ENCODE measurements around the gene APLP2.
"Not testable (repeated sequence)": the region's sequence is repeated elsewhere in the genome, so short reads cannot be mapped to it uniquely, and the experiment has no call there.

The APLP2 gene

DNA sequence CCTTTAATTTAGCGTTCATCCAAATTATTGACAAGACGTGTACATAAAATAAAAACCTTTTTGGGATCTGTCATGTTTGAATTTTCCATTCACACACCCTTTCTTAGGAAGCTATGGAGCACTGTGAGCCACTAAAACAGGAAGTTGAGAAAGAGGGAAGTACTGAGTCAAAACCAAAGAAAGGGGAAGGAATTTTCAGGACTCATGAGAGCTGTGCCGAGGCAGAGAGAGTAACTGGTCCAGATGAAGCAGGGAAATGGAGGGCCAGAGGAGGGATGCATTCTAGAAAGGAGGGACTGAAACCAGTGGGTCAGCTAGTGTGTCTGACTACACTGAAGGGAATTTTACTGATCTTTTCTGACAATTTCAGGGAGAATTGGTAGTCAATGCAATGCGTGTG lies 24.9 kb downstream of the APLP2 start:
- no peak for DNase-seq

DNA sequence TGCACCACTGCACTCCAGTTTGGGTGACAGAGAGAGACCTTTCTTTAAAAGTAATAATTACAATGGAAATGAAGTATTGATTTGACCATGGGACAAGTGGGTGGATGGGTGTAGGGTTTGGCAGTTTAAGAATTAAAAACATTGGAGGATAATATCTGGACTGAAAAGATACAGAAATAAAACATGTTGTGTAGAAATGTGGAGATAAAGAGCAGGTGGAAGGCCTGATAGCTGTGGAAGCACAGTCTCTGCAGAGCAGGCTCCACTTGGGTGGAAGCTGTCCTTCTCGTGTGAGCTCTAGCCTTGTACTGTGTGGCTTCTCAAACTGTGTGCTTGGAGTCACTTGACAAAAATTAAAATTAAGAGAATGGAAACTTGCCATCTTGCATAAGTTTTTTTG lies 25.6 kb downstream of the APLP2 start:
- DNase-seq = no peak

DNA sequence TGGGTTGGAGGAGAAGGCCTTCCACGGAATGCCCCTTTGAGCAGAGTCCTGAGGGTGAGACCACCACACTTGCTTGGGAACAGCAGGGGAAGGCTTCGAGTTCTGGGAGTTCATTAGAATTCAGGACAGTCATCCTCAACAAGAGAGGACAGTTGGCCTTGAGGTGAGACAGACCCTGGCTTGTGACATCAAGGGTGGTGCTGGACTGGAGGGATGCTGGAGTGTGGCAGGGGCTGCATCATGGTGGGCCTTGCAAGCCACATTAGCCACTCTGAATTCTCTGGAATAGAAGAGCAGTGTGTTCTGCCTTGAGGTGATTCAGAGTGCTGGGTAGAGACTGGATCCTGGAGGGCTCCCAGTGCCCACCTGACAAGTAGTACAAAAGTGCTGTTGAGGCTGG lies 26.3 kb downstream of the APLP2 start:
- no peak for DNase-seq

DNA sequence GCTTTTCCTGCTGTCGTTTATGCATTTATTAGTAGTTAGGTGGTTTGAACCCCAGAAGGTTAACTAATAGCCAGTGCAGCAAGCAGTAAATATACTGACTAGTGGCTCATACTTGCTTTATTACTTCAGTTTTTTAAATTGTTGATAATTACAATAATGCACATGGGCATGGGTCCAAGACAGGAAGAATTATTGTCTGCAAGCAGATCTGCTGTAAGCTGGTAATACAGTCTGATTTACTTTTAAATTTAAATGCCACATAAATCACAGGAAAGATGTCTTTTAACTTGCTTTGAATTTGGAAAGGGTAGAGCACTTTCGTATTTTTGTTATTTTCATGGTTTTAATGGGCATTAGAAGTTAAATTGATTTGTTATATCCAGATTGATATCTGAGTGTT lies 27.1 kb downstream of the APLP2 start:
- DNase-seq = no peak

DNA sequence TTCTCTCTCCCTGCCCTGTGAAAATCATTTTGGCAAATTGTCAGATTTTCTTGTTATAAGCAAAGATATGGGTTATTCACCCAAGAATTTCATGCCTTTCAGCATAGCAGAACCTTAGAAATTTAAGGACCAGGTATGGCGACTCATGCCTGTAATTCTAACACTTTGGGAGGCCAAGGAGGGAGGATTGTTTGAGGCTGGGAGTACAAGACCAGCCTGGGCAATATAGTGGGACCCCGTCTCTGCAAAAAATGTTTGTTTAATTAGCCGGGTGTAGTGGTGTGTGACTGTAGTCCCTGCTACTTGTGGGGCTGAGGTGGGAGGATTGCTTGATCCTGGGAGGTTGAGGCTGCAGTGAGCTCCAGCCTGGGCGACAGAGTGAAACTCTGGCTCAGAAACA lies 27.6 kb downstream of the APLP2 start:
- DNase-seq = no peak

DNA sequence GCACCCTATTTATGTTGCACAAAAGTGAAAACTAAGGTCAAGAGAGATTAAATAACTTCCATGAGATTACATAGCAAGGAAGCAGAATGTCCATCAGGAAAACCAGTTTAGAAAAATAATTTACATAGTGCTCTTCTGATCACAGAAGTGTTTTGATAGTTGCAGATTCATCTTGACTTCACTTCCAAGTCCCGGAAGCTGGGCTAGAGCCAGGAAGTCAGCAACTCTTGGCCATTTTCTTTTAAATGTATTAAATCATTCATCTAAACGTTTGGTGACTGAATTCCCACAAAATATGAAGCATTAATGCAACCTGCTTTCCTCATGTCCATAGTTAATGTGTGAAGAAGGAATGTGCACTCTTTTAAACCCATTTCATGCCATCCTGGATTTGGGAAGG lies 29.7 kb downstream of the APLP2 start:
- no peak for DNase-seq

DNA sequence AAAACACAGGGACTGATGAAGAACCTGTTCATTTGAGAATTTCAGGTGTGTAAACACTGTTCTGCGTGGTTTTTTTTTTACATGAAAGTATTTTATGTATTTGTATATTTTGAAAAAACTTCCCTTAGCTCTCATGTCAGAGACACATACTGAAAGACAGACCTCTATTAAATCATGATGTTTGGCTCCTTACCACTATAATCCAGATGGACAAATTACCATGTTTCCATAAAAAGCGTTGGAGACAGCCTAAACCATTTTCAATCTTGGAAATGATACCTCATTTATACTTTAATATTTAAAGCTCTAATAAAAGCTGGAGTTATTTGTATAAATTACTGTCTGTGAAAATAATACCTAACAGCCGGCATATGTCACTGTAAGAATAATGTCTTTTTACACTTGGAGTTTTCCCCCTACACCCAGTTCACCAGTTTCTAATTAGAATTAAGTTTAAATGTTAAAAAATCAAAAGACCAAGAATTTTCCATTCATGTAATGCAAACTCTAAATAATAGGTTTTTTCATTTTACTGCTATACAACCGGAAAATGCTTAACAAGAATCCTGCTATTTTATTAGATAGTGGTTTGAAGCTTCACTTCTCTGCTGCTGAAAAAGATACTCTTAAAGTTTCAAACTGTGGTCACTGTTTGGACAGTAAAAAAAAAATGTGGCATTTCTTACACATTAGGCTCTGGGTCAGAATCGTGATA lies 30.8 kb downstream of the APLP2 start:
- DNase-seq = no peak

DNA sequence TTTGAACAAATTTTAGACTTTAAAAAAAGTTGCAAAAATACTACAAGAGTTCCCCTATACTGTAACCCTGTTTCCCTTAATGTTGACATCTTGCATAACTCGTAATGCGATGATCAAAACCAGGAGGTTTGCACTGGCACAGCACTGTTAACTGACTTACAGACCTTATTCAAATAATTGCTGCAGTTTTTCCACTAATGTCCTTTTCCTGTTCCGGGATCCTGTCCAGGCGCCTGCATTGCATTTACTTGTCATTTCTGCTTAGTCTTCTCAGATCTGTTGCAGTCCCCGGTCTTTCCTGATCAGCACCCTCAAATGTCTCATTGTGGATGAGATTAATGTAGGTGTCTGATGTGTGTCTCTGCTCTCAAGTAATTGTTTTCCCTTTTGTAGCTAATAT lies 32.0 kb downstream of the APLP2 start:
- DNase-seq = no peak

DNA sequence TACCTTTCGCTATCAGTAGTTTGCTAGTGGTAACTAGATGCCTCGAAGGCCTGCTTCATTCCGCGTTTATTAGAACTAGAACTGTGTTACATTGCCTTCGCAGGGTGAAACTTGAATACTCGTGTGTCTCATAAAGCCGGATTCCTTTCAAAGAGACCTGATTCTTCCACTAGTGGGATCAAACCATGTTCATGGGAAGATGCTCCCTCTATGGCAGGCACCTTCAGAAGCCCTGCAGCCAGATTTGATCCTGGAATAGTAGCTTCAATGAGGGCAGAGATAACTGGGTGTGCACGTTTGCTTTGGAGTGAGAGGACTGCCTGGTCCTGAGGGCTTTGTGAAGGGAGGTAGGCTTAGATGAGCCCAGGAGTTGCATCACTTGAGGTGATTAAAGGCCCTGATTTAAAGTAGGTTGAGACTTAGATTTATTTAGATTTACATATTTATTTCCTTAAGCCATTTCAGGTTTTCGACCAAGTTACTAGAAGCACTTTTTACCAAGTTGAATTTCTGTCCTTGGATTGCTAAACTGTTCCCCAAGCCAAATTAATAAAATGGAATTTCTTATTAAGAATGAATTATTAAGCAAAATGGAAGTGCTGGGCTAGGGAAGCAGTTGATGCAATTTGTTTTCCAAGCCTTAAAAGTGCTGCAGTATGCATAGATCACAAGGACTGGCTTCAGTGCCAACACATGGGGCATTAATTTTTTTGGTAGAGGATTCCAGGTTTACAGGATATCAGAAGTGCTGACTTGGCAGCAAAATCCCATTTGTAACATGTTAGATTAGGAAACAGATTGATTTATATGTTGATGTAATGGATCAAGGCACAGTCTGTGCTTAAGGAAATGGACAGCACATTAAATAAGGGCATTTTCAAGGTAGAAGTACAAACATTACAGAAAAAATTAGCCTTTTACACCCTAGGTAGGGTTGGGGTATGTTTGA lies 32.9 kb downstream of the APLP2 start:
- DNase-seq = no peak

DNA sequence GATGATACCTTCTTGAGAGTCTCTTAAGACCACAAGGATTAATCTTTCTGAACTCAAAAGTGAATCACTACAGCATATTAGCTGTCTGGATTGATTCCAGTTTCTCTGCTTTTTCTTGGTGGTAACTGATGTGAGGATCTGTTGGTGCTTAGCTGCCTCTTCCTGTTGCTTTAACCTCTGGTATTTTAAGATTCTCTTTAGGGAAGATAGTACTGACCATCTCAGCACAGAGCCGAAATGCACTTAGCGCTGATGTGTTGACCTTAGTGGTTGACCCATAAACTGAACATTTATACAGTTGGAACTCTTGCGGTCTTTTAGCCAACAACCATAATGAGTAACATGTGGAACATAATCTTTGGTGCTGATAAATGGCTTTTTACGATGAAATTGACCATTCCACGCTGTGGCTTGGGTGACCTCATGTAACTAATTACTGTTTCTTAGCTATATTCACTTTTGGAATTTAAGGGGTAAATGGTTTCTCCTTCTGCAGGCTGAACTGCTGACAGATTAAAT lies 33.7 kb downstream of the APLP2 start:
- DNase-seq = no peak

DNA sequence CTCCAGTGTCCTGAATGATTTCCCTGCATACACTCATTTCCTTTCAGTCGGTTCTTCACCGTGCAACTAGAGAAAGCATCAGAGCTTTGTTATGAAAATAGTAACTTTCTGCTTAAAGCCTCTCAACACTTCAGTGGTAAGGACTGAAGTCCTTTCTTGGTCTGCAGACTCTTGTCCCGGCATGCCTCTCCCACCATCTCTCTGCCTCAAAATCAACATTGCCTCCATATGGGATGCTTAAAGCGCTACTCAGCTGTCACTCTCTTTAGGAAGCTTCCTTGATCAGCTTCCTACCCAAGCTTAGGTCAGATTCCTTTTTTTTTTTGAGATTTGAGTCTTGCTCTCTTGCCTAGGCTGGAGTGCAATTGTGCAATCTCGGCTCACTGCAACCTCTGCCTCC lies 36.7 kb downstream of the APLP2 start:
- no peak for DNase-seq

DNA sequence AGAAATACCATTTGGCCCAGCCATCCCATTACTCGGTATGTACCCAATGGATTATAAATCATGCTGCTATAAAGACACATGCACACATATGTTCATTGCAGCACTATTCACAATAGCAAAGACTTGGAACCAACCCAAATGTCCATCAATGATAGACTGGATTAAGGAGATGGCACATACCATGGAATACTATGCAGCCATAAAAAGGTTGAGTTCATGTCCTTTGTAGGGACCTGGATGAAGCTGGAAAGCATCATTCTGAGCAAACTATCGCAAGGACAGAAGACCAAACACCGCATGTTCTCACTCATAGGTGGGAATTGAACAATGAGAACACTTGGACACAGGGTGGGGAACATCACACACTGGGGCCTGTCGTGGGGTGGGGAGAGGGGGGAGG lies 39.0 kb downstream of the APLP2 start:
- not testable (repeated sequence) for DNase-seq

DNA sequence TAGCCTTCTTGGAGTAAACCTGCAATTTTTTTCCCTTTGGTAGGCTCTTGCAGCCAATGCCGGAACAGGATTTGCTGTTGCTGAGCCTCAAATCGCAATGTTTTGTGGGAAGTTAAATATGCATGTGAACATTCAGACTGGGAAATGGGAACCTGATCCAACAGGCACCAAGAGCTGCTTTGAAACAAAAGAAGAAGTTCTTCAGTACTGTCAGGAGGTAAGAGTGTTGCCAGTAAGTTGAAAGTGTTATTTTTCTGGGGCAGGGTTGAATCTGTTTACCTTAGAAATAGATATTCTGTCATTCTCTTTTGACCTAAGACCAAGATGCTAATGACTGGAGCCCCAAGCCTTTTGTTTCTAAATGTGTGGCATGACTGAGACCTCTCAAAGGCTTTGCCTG lies 39.7 kb downstream of the APLP2 start:
- DNase-seq = no peak

DNA sequence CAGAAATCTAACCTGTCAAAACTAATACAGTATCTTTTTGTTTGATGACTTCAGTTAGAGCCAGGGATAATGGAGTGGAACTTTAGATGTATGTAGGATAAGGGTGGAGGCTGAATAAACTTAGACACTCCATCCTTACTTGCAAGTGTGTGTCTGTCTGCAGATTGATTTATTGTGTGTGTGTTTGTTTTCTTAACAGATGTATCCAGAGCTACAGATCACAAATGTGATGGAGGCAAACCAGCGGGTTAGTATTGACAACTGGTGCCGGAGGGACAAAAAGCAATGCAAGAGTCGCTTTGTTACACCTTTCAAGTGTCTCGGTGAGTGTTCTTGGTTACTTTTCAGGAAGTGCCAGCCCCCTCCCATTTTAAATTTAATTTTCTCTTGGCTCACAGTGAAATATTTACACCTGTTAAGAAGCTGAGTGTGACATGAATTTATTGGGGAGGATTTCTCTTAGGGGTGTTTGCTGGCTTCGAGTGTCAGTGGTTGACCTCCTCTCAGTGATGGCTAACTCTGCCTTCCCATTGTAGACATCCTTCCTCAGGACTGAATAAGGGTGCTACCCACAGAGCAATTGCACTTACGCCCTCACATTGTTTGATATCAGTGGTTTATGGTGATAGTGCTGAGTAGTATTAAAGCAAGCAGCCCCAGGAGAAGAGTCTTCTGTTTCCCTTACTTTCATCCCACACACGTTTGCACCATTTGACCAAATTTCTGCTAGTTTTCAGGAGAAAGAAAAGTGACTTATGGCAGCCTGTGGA lies 40.8 kb downstream of the APLP2 start:
- DNase-seq = no peak

DNA sequence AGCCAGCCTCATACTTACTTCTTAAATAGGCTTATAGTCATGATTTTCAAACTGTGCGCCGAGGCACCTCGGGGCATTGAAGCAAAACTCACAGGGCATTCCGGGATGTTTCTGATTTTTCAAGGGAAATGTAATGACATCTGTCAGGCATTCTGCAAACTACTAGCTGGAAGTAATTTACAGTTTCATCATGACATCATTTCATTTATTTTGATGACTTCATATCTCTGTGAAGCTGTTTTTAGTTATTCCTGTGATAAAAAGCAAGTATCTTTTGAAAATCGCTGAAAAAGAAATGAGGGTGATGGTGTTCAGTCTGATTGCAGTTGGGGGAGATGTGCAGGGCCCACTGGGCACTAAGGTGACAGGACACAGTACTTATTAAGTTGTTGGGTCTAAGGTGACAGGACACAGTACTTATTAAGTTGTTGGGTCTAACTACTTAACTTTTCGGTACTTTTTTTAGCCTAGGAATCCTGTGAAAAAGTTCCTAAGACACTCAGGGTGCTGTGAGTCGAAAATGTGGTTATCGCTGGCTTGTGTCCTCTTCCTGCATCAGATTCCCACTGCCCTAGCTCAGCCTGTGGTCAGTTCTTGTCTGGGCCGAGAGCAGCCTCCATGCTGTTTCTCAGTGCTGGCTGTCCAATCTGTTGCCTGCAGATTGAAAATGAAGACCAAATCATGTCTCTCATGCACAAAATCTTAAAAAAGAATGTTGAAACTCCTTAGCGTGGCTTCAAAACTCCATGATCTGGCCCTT lies 42.6 kb downstream of the APLP2 start:
- no peak for DNase-seq

DNA sequence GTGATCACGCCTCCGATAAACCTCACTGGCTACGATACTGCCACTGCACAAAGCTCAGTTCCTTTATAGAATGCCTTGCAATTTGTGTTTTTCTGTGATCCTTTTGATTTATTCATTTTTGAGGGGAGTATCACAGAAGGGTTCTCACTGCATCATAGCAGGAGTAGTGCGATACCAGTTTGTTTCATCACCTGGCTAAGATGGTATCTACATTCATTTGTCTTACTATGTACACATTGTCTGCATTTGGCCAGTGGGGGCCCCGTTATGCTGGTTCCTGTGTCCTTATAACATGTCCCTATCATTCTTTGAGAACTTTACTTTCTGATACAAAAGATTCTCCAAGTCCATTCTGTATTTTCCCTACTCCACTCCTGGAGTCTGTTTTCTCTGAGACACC lies 44.6 kb downstream of the APLP2 start:
- no peak for DNase-seq

DNA sequence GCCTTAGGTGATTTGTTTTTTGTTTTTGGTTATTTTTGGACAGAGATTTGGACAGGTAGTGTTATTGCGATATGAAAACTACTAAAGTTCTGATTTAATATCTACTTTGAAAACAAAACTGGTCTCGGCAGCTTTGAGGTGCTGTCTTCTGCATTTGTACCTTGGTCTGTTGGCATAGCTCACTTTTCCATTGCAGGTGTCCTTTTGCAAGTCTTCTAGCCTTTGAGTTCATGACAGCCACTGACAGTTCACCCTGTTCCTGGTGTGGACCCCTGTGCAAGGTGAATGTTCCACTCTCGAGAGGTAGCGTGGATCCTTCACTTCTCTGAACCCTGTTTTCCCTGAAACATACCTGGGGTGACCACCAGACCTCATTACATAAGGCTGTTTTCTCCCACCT lies 45.0 kb downstream of the APLP2 start:
- no peak for DNase-seq

DNA sequence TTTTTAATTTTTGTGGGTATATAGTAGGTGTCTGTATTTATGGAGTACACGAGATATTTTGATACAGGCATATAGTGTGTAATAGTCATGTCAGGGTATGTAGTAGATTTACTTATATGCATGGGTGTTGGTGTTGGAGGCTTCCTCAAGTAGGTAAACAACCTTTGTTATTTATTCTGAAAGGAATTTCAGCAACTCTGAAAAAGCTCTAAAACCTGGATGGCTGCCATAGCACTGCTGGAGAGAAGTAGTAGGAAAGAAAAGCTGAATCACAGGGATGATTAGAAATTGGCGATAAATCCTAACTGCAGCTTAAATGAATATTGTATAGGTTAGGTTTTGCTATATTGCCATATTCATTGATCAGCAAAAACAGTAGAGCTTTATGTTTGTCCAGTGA lies 45.5 kb downstream of the APLP2 start:
- no peak for DNase-seq

DNA sequence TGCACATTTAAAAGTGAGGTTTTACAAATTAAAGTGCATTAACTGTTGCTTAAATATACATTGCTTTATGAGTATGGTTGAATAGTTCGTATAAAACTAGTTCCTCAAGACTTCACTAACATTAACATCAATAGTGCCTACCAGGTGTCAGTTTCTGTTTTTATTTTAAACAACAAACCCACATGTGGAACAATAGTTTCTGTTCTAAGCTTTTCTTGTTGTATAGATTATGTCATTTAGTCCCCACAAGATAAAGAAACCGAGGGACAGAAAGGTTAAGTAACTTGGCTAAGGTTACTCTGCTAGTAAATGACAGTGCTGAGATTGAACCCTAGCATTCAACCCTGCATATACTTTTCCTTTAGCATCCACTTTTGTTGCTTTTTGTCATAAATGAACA lies 48.5 kb downstream of the APLP2 start:
- DNase-seq = no peak

DNA sequence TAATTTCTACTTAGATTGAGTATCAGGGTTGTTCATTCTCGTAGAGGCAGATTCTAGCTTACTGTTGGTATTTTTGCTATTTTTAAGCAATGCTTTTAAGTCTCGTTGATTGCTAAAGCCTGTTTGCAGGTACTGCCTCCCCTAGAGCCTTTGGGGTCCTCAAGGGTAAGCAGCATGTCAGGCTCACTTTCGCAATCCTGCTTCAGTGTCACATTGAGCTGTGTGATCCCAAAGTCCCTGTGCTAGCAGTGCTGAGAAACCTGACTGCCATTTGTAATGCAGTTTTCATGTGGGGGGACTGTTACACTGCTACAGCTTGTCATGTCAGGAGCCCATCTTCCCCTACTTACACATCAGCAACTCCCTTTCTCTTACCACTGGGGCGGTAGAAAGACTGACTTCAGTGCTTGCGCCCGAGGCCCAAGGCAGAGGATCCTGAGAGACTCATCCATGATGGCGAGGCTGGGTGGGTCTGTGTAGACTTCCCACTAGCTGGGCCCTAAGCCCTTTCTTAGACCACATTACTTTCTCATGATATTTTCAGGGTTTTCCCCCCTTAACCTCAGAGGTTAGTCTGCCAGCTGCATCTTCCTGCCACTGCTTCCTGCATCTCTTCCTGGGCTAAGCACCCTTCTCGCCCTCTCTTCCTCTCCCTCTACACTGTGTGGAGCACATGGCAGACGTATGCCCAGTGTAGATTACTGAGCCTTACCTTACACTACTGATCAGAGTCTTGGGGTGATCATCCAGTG lies 49.1 kb downstream of the APLP2 start:
- no peak for DNase-seq

DNA sequence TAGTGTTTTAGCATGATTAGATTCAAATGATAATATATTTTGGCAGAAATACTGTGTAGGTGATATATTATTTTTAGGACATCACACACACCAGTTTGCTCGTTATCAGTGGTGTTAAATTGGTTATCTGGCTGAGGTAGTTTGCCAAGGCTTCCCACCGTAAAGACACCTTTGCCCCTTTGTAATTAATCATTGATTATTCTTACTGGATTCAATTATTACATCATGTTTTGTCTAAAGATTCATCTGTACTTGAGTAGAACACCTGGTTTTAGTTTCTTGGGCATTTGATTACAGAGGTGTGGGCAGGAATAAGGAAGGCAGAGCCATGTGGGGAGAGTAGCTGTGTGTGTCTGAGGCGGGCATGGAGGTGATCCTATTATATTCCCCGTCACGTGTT lies 50.4 kb downstream of the APLP2 start:
- no peak for DNase-seq

DNA sequence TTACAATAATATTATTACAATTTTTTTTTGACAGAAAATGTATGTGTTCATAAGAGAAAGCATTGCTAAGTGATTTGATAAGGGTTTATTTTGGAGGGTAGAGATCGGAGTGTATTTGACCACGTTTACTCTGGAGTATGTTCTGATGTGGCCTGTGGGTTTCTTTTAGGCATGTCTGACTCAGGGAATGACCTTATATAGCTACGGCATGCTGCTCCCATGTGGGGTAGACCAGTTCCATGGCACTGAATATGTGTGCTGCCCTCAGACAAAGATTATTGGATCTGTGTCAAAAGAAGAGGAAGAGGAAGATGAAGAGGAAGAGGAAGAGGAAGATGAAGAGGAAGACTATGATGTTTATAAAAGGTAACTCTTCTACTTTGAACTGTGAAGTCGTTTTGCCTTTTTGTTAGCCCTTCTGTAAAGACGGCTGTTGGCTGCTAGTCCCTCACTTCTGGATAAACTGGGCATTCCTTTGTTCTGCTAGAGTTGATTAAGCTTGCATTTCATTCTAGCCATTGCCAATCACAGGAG lies 51.8 kb downstream of the APLP2 start:
- DNase-seq = no peak
